ENCODE data around the gene CHST15.

Gene CHST15

DNA sequence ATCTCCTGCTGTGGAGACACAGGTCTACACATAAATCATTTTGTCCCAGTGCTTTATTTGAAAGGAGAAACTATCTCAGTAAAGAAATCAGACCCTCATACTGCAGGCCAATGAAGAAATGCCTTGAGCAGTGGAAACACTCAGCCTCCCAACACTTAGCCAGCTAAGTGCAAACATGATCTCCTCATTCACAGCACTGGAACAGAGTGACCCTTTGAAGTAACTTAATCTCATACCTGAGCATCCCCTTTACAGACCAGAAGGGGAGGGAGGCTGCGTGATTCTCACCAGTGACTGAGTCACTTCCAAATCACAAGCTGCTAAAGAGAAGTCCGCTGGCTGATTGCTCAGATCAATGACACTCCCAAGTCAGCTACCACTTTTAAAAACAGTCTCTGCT is 4.5 kb downstream of the CHST15 start:
- H3K36me3 Mint-ChIP-seq (ENCODE audit: low read depth): no peaks in the 10 kb centered on the region
- TF ChIP-seq, protein P1, sequence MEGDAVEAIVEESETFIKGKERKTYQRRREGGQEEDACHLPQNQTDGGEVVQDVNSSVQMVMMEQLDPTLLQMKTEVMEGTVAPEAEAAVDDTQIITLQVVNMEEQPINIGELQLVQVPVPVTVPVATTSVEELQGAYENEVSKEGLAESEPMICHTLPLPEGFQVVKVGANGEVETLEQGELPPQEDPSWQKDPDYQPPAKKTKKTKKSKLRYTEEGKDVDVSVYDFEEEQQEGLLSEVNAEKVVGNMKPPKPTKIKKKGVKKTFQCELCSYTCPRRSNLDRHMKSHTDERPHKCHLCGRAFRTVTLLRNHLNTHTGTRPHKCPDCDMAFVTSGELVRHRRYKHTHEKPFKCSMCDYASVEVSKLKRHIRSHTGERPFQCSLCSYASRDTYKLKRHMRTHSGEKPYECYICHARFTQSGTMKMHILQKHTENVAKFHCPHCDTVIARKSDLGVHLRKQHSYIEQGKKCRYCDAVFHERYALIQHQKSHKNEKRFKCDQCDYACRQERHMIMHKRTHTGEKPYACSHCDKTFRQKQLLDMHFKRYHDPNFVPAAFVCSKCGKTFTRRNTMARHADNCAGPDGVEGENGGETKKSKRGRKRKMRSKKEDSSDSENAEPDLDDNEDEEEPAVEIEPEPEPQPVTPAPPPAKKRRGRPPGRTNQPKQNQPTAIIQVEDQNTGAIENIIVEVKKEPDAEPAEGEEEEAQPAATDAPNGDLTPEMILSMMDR (IDR thresholded peaks at IDR 0.05; ENCODE audit: unreplicated experiment in 3 of 3): no peak
- no peaks in the 10 kb centered on the region for H3K9me3 Mint-ChIP-seq
- no peak overlapping the region for H3K27ac Mint-ChIP-seq
- peaks cover 57% of the 10 kb centered on the region for H3K4me1 Mint-ChIP-seq
- peaks cover 50% of the 10 kb centered on the region for H3K27me3 Mint-ChIP-seq (ENCODE audit: low read depth)
- peak overlapping the region in 2 of 3 experiments; percentile 63 to 68 for H3K4me3 Mint-ChIP-seq

GRCh38 chr10:124087672-124088634 is 5.4 kb downstream of the CHST15 start:
- Mint-ChIP-seq H3K4me3 (no peak overlapping the region), H3K4me1 (peaks cover 66% of the 10 kb centered on the region), H3K27ac (no peak overlapping the region), H3K9me3 (no peaks in the 10 kb centered on the region), H3K27me3 (ENCODE audit: low read depth) (peaks cover 48% of the 10 kb centered on the region), H3K36me3 (ENCODE audit: low read depth) (peaks cover 5% of the 10 kb centered on the region)
- TF ChIP-seq, protein P1 (IDR thresholded peaks at IDR 0.05; ENCODE audit: unreplicated experiment in 3 of 3): no peak

DNA sequence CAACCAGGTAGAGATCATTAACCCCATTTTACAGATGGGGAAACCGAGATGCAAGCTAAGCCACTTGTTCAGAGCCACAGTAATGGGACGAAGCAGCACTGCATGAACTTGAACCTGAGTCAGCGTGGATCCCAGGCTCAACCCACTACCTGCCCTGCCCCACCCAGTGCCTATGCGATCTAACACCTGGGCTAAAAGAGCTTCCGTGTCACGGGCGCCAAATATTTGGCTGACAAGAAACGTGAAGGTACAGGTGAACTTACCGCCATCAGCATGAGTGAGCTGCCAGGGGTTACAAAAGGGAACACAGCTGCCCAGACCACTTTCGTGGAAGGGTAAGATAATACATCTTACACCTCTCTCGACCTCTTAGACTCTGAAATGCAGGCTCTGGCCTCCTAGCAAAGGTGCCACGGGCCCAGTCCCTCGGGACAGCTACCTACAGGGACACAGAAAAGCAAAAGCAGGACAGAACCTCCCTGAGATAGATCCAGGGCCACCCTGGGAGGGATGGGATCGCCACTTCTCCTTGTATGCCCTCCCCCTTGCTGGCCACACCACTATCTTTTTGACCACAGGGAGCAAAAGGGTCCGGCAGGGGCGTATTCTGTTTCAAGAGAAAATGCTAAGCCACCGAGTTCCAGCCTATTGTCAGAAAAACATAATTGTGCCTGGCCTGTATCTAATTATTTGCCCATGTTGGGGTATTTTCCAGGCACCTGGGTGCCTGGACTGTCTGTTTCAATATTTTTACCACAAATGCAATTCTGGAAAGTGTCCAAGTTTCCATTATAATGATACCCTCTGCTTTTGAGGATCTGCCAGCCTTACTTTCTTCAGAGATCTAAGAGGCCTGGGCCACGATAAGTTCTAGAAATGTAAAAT is 6.4 kb downstream of the CHST15 start:
- peaks cover 48% of the 10 kb centered on the region for H3K27me3 Mint-ChIP-seq (ENCODE audit: low read depth)

GRCh38 chr10:124086097-124086710 is 7.2 kb downstream of the CHST15 start:
- H3K4me1 Mint-ChIP-seq: peaks cover 78% of the 10 kb centered on the region

More for the DNA sequence above, 6.4 kb downstream of the CHST15 start:
- H3K27ac Mint-ChIP-seq: no peak overlapping the region
- peaks cover 72% of the 10 kb centered on the region for H3K4me1 Mint-ChIP-seq
- no peaks in the 10 kb centered on the region for H3K9me3 Mint-ChIP-seq
- TF ChIP-seq, protein P1 (IDR thresholded peaks at IDR 0.05; ENCODE audit: unreplicated experiment in 3 of 3): no peak
- H3K36me3 Mint-ChIP-seq (ENCODE audit: low read depth): peaks cover 9% of the 10 kb centered on the region
- no peak overlapping the region for H3K4me3 Mint-ChIP-seq

GRCh38 chr10:124085680-124086079 is 7.7 kb downstream of the CHST15 start:
- Mint-ChIP-seq H3K27me3 (ENCODE audit: low read depth) (peaks cover 40% of the 10 kb centered on the region), H3K4me1 (peaks cover 78% of the 10 kb centered on the region), H3K27ac (no peak overlapping the region), H3K36me3 (ENCODE audit: low read depth) (peaks cover 9% of the 10 kb centered on the region), H3K9me3 (no peaks in the 10 kb centered on the region), H3K4me3 (no peak overlapping the region)
- TF ChIP-seq, protein P1 (IDR thresholded peaks at IDR 0.05; ENCODE audit: unreplicated experiment in 3 of 3): no peak

More at GRCh38 chr10:124086097-124086710, 7.2 kb downstream of the CHST15 start:
- H3K27ac Mint-ChIP-seq: no peak overlapping the region
- no peak overlapping the region for H3K4me3 Mint-ChIP-seq
- peaks cover 9% of the 10 kb centered on the region for H3K36me3 Mint-ChIP-seq (ENCODE audit: low read depth)
- TF ChIP-seq, protein P1 (IDR thresholded peaks at IDR 0.05; ENCODE audit: unreplicated experiment in 3 of 3): no peak
- H3K9me3 Mint-ChIP-seq: no peaks in the 10 kb centered on the region
- H3K27me3 Mint-ChIP-seq (ENCODE audit: low read depth): peaks cover 45% of the 10 kb centered on the region
